WTC11 (cell line): ENCODE data around the gene INHBC. TPM values are rescaled to one million over a fixed set of nuclear protein-coding genes. Genes with fewer than 3 reads are reported as not detected.

Experiments
- ATAC-seq: fragments of 200-7000 bp; cut with Tn5 transposase; 2 replicates; pipeline ENCODE4 v1.10.0; 2021; ENCODE audit warnings: mild to moderate bottlenecking, moderate library complexity
- CTCF ChIA-PET: fragments of 300-600 bp; sonication (Branson Sonifier 250); formaldehyde crosslinking; loops from one replicate; lab custom pipeline; 2021; ENCODE audit warnings: antibody characterized with exemption; lab: Charles Lee
- POLR2A ChIA-PET: fragments of 350-600 bp; sonication (Branson Sonifier 250); formaldehyde crosslinking; loops from one replicate; lab custom pipeline; 2021; ENCODE audit warnings: antibody characterized with exemption; lab: Charles Lee
- DNase-seq: peaks from one replicate; pipeline ENCODE4 v3.0.0; 2021; ENCODE audit warnings: low spot score
- H3K27ac Mint-ChIP-seq: 2 replicates; pipeline ENCODE4 v1.8.0; 2021; ENCODE audit warnings: mixed read lengths
- H3K27me3 Mint-ChIP-seq: 2 replicates; pipeline ENCODE4 v1.8.0; 2021; ENCODE audit warnings: low read depth, mild to moderate bottlenecking, moderate library complexity, mixed read lengths
- H3K36me3 Mint-ChIP-seq: 2 replicates; pipeline ENCODE4 v1.8.0; 2021; ENCODE audit warnings: mixed read lengths
- H3K4me1 Mint-ChIP-seq: 2 replicates; pipeline ENCODE4 v1.8.0; 2022; ENCODE audit warnings: mixed read lengths
- H3K4me3 Mint-ChIP-seq: 2 replicates; pipeline ENCODE4 v1.8.0; 2021; ENCODE audit warnings: mild to moderate bottlenecking, moderate library complexity, mixed read lengths
- H3K9me3 Mint-ChIP-seq: 2 replicates; pipeline ENCODE4 v1.8.0; 2021; ENCODE audit warnings: mixed read lengths
- SMAD4 ChIP-seq: sonication (generic); formaldehyde crosslinking; IDR thresholded peaks from 2 replicates; pipeline ENCODE4 v1.8.0; 2022; ENCODE audit warnings: mild to moderate bottlenecking, missing genetic modification reagents
- SP1 ChIP-seq: sonication (generic); formaldehyde crosslinking; conservative IDR thresholded peaks from 2 replicates; pipeline ENCODE4 v1.8.1; 2022; ENCODE audit warnings: missing genetic modification reagents
- ZNF121 ChIP-seq: sonication (generic); formaldehyde crosslinking; IDR thresholded peaks from 2 replicates; pipeline ENCODE4 v1.8.0; 2023; ENCODE audit warnings: missing genetic modification reagents
- ZNF263 ChIP-seq: sonication (generic); formaldehyde crosslinking; IDR thresholded peaks from 2 replicates; pipeline ENCODE4 v1.8.1; 2022; ENCODE audit warnings: low read depth, mild to moderate bottlenecking, moderate library complexity, missing genetic modification reagents
- ZNF416 ChIP-seq: fragments of 250-450 bp; sonication (Bioruptor Pico); IDR thresholded peaks from 2 replicates; pipeline ENCODE4 v1.9.0; 2021; ENCODE audit warnings: mild to moderate bottlenecking, inconsistent platforms
- ZNF671 ChIP-seq: fragments of 250-450 bp; sonication (Bioruptor Pico); IDR thresholded peaks from 2 replicates; pipeline ENCODE4 v1.8.0; 2021; ENCODE audit warnings: mild to moderate bottlenecking
- total RNA-seq: library from RNA; stranded (reverse); gene quantifications from 3 replicates; pipeline ENCODE4 v1.2.3, GENCODE V29; 2021
- TF ChIP-seq, protein P1 (sequence below): fragments of 250-450 bp; sonication (Bioruptor Pico); IDR thresholded peaks from 2 replicates; pipeline ENCODE4 v1.9.0; 2021; ENCODE audit warnings: mild to moderate bottlenecking, borderline replicate concordance
- TF ChIP-seq, protein P2 (sequence below): sonication (generic); formaldehyde crosslinking; IDR thresholded peaks from 2 replicates; pipeline ENCODE4 v1.8.1; 2023; ENCODE audit warnings: mild to moderate bottlenecking, missing genetic modification reagents
- TF ChIP-seq, protein P3 (sequence below): sonication (generic); formaldehyde crosslinking; IDR thresholded peaks from 2 replicates; pipeline ENCODE4 v1.8.0; 2022; ENCODE audit warnings: mild to moderate bottlenecking, missing genetic modification reagents
- TF ChIP-seq, protein P4 (sequence below): sonication (generic); formaldehyde crosslinking; conservative IDR thresholded peaks from 2 replicates; pipeline ENCODE4 v1.8.1; 2023; ENCODE audit warnings: mild to moderate bottlenecking, low read depth, missing genetic modification reagents, moderate library complexity
- TF ChIP-seq, protein P5 (sequence below): sonication (generic); formaldehyde crosslinking; IDR thresholded peaks from 2 replicates; pipeline ENCODE4 v1.8.0; 2022; ENCODE audit warnings: missing genetic modification reagents

The INHBC gene
- total RNA-seq, 1 experiment from 2014 or later: 0.20 TPM

DNA sequence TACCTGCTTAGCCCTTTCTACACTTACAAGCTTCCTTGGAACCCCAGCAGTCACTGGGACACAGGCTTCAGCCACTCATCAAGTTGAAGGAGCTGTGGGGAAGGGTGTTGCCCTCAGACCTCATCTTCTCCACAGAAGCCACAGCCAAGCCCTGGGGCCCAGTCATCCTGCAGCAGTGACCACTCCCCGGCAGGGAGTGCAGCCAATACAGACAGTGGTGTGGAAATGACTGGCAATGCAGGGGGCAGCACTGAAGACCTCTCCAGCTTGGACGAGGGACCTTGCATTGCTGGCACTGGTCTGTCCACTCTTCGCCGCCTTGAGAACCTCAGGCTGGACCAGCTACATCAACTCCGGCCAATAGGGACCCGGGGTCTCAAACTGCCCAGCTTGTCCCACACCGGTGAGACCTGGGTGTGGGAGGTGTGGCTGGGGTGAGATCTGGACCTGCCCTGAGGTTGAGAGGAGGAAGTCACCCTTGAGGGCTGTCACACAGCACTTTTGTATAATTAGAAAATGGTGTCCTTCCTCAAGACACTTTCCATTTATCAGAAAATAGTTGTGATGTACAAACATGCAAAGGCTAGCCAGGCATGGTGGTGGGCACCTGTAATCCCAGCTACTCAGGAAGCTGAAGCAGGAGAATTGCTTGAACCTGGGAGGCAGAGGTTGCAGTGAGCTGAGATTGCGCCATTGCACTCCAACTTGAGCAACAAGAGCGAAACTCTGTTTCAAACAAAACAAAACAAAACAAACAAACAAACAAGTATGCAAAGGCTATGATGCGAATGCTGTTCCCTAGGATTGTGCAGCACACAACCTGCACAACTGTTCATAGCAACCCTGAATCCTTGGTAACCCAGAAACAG lies 34.9 kb downstream of the INHBC start (continued):
- TF ChIP-seq, protein P1, sequence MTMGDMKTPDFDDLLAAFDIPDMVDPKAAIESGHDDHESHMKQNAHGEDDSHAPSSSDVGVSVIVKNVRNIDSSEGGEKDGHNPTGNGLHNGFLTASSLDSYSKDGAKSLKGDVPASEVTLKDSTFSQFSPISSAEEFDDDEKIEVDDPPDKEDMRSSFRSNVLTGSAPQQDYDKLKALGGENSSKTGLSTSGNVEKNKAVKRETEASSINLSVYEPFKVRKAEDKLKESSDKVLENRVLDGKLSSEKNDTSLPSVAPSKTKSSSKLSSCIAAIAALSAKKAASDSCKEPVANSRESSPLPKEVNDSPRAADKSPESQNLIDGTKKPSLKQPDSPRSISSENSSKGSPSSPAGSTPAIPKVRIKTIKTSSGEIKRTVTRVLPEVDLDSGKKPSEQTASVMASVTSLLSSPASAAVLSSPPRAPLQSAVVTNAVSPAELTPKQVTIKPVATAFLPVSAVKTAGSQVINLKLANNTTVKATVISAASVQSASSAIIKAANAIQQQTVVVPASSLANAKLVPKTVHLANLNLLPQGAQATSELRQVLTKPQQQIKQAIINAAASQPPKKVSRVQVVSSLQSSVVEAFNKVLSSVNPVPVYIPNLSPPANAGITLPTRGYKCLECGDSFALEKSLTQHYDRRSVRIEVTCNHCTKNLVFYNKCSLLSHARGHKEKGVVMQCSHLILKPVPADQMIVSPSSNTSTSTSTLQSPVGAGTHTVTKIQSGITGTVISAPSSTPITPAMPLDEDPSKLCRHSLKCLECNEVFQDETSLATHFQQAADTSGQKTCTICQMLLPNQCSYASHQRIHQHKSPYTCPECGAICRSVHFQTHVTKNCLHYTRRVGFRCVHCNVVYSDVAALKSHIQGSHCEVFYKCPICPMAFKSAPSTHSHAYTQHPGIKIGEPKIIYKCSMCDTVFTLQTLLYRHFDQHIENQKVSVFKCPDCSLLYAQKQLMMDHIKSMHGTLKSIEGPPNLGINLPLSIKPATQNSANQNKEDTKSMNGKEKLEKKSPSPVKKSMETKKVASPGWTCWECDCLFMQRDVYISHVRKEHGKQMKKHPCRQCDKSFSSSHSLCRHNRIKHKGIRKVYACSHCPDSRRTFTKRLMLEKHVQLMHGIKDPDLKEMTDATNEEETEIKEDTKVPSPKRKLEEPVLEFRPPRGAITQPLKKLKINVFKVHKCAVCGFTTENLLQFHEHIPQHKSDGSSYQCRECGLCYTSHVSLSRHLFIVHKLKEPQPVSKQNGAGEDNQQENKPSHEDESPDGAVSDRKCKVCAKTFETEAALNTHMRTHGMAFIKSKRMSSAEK (CRISPR knock-in tag): no peak
- TF ChIP-seq ZNF416 (CRISPR knock-in tag) (no peak), ZNF263 (CRISPR knock-in tag) (no peak), SP1 (no peak)

DNA sequence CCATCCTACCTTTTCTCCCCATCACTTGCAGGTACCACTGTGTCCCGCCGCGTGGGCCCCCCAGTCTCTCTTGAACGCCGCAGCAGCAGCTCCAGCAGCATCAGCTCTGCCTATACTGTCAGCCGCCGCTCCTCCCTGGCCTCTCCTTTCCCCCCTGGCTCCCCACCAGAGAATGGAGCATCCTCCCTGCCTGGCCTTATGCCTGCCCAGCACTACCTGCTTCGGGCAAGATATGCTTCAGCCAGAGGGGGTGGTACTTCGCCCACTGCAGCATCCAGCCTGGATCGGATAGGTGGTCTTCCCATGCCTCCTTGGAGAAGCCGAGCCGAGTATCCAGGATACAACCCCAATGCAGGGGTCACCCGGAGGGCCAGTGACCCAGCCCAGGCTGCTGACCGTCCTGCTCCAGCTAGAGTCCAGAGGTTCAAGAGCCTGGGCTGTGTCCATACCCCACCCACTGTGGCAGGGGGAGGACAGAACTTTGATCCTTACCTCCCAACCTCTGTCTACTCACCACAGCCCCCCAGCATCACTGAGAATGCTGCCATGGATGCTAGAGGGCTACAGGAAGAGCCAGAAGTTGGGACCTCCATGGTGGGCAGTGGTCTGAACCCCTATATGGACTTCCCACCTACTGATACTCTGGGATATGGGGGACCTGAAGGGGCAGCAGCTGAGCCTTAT lies 35.8 kb downstream of the INHBC start:
- Mint-ChIP-seq H3K4me3 (no peak overlapping the region), H3K9me3 (no peaks in the 10 kb centered on the region), H3K36me3 (0 out of 2 replicates have a peak, but pooled peaks cover 3% of the 10 kb centered on the region), H3K4me1 (peaks cover 7% of the 10 kb centered on the region), H3K27me3 (peaks cover 45% of the 10 kb centered on the region), H3K27ac (no peak overlapping the region)
- ChIA-PET POLR2A (interaction anchor here (1.4 kb wide), 1 partner anchor 12 kb away, joined by 5 read pairs; no protein-coding TSS in a partner anchor), CTCF (interaction anchor here (1.9 kb wide), 1 partner anchor 12 kb away, joined by 4 read pairs; no protein-coding TSS in a partner anchor)
- DNase-seq (no peak), ATAC-seq (no peak)
- TF ChIP-seq, protein P2, sequence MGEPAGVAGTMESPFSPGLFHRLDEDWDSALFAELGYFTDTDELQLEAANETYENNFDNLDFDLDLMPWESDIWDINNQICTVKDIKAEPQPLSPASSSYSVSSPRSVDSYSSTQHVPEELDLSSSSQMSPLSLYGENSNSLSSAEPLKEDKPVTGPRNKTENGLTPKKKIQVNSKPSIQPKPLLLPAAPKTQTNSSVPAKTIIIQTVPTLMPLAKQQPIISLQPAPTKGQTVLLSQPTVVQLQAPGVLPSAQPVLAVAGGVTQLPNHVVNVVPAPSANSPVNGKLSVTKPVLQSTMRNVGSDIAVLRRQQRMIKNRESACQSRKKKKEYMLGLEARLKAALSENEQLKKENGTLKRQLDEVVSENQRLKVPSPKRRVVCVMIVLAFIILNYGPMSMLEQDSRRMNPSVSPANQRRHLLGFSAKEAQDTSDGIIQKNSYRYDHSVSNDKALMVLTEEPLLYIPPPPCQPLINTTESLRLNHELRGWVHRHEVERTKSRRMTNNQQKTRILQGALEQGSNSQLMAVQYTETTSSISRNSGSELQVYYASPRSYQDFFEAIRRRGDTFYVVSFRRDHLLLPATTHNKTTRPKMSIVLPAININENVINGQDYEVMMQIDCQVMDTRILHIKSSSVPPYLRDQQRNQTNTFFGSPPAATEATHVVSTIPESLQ: no peak
- TF ChIP-seq ZNF416 (CRISPR knock-in tag) (no peak), SMAD4 (no peak), ZNF671 (CRISPR knock-in tag) (no peak)
- TF ChIP-seq, protein P3, sequence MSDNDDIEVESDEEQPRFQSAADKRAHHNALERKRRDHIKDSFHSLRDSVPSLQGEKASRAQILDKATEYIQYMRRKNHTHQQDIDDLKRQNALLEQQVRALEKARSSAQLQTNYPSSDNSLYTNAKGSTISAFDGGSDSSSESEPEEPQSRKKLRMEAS (CRISPR knock-in tag): no peak
- TF ChIP-seq, protein P4, sequence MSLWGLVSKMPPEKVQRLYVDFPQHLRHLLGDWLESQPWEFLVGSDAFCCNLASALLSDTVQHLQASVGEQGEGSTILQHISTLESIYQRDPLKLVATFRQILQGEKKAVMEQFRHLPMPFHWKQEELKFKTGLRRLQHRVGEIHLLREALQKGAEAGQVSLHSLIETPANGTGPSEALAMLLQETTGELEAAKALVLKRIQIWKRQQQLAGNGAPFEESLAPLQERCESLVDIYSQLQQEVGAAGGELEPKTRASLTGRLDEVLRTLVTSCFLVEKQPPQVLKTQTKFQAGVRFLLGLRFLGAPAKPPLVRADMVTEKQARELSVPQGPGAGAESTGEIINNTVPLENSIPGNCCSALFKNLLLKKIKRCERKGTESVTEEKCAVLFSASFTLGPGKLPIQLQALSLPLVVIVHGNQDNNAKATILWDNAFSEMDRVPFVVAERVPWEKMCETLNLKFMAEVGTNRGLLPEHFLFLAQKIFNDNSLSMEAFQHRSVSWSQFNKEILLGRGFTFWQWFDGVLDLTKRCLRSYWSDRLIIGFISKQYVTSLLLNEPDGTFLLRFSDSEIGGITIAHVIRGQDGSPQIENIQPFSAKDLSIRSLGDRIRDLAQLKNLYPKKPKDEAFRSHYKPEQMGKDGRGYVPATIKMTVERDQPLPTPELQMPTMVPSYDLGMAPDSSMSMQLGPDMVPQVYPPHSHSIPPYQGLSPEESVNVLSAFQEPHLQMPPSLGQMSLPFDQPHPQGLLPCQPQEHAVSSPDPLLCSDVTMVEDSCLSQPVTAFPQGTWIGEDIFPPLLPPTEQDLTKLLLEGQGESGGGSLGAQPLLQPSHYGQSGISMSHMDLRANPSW: no peak

DNA sequence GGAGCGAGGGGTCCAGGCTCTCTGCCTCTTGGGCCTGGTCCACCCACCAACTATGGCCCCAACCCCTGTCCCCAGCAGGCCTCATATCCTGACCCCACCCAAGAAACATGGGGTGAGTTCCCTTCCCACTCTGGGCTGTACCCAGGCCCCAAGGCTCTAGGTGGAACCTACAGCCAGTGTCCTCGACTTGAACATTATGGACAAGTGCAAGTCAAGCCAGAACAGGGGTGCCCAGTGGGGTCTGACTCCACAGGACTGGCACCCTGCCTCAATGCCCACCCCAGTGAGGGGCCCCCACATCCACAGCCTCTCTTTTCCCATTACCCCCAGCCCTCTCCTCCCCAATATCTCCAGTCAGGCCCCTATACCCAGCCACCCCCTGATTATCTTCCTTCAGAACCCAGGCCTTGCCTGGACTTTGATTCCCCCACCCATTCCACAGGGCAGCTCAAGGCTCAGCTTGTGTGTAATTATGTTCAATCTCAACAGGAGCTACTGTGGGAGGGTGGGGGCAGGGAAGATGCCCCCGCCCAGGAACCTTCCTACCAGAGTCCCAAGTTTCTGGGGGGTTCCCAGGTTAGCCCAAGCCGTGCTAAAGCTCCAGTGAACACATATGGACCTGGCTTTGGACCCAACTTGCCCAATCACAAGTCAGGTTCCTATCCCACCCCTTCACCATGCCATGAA lies 36.5 kb downstream of the INHBC start:
- Mint-ChIP-seq H3K27ac (no peak overlapping the region), H3K9me3 (no peaks in the 10 kb centered on the region), H3K36me3 (no peaks in the 10 kb centered on the region), H3K27me3 (peaks cover 52% of the 10 kb centered on the region), H3K4me3 (no peak overlapping the region), H3K4me1 (peaks cover 7% of the 10 kb centered on the region)
- ATAC-seq: no peak
- POLR2A ChIA-PET: interaction anchor here (1.4 kb wide), 1 partner anchor 12 kb away, joined by 5 read pairs; no protein-coding TSS in a partner anchor
- DNase-seq: no peak
- CTCF ChIA-PET: interaction anchor here (1.9 to 2.0 kb wide), 2 partner anchors 9 to 12 kb away, joined by 4 read pairs; no protein-coding TSS in a partner anchor
- TF ChIP-seq ZNF416 (CRISPR knock-in tag): no peak
- TF ChIP-seq, protein P5, sequence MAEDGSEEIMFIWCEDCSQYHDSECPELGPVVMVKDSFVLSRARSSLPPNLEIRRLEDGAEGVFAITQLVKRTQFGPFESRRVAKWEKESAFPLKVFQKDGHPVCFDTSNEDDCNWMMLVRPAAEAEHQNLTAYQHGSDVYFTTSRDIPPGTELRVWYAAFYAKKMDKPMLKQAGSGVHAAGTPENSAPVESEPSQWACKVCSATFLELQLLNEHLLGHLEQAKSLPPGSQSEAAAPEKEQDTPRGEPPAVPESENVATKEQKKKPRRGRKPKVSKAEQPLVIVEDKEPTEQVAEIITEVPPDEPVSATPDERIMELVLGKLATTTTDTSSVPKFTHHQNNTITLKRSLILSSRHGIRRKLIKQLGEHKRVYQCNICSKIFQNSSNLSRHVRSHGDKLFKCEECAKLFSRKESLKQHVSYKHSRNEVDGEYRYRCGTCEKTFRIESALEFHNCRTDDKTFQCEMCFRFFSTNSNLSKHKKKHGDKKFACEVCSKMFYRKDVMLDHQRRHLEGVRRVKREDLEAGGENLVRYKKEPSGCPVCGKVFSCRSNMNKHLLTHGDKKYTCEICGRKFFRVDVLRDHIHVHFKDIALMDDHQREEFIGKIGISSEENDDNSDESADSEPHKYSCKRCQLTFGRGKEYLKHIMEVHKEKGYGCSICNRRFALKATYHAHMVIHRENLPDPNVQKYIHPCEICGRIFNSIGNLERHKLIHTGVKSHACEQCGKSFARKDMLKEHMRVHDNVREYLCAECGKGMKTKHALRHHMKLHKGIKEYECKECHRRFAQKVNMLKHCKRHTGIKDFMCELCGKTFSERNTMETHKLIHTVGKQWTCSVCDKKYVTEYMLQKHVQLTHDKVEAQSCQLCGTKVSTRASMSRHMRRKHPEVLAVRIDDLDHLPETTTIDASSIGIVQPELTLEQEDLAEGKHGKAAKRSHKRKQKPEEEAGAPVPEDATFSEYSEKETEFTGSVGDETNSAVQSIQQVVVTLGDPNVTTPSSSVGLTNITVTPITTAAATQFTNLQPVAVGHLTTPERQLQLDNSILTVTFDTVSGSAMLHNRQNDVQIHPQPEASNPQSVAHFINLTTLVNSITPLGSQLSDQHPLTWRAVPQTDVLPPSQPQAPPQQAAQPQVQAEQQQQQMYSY (CRISPR knock-in tag): no peak
- no peak for TF ChIP-seq ZNF121 (CRISPR knock-in tag)
